ENCODE results near the gene PTTG1. TPM values are rescaled to one million over a fixed set of nuclear protein-coding genes. Genes with fewer than 3 reads are reported as not detected.

Gene PTTG1
- total and polyA plus RNA-seq, 9 of the 15 experiments (the other 6 are each of a cell fraction or from before 2014, with no cell fraction given) = 193 to 1,088 (median 349) TPM

DNA sequence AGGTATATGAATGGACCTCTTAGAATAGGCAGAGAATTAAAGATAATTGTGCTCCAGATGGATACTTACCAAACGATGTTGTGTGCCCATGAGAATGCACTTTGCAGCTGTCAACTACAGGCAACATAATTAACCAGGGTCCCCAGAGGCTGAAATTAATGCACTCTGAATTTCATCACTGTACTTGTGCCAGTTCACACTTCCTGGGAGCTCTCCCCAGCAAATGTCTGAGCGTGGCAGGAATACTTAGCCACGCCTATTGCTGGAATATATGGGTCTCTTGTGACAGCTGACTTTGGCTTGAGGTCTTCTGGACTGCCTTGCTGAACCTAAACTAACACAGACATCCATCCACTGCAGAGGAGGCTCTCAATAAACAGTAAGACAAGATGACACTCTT lies 39.3 kb upstream of the PTTG1 start (continued):
- TF ChIP-seq POLR3A (IDR thresholded peaks at IDR 0.05; ENCODE audit: borderline replicate concordance, extremely low read depth, insufficient read depth, insufficient read length) = no peak
- no peak for TF ChIP-seq NFE2 (IDR thresholded peaks at IDR 0.05; ENCODE audit: low read depth)
- TF ChIP-seq CREM (IDR thresholded peaks at IDR 0.05; ENCODE audit: low read depth) = no peak
- TF ChIP-seq, protein P1, sequence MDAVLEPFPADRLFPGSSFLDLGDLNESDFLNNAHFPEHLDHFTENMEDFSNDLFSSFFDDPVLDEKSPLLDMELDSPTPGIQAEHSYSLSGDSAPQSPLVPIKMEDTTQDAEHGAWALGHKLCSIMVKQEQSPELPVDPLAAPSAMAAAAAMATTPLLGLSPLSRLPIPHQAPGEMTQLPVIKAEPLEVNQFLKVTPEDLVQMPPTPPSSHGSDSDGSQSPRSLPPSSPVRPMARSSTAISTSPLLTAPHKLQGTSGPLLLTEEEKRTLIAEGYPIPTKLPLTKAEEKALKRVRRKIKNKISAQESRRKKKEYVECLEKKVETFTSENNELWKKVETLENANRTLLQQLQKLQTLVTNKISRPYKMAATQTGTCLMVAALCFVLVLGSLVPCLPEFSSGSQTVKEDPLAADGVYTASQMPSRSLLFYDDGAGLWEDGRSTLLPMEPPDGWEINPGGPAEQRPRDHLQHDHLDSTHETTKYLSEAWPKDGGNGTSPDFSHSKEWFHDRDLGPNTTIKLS (IDR thresholded peaks at IDR 0.05; ENCODE audit: borderline replicate concordance, low read depth) = no peak

DNA sequence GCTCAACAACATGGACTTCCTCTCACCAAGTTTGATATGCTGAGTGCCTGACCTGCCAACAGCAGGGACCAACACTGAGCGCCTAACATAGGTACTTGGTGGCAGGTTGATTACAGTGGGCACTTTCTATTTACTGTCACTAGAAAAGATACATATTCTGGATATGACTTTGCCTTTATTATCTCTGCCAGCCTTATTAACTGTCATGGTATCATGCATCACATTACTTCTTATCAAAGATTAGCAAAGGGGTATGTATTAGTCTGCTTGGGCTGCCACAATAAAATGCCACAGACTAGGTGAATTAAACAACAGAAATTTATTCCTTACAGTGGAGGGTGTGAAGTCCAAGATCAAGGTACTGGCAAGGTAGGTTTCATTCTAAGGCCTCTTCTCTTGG lies 37.0 kb upstream of the PTTG1 start:
- Histone ChIP-seq H3K27me3 (ENCODE audit: control insufficient read depth in 2 of 2, insufficient read depth in 2 of 2, low read length in 2 of 2) (no peaks in the 10 kb centered on the region; a peak in 1 of 5 replicates), H3K27ac (ENCODE audit: extremely low read depth, low read depth, low read length) (no peak overlapping the region), H3K36me3 (ENCODE audit: control insufficient read depth, insufficient read depth, low read length) (no peaks in the 10 kb centered on the region), H3K4me3 (no peak overlapping the region), H3K9me3 (replicated peaks; ENCODE audit: control insufficient read depth, insufficient read depth, low read depth, low read length) (no peaks in the 10 kb centered on the region; the same call in 1 of the 2 replicates), H3K4me2 (ENCODE audit: insufficient read depth, low read length) (no peak overlapping the region), H3K9ac (ENCODE audit: insufficient read depth in 1 of 2, low read depth in 2 of 2, low read length in 2 of 2) (no peak overlapping the region), H3K9me1 (ENCODE audit: control insufficient read depth, insufficient read depth, low read length) (no peaks in the 10 kb centered on the region), H3K4me1 (replicated peaks in 1 of 2; ENCODE audit: control insufficient read depth in 2 of 2, insufficient read depth in 2 of 2, low read length in 2 of 2) (no peaks in the 10 kb centered on the region), H2AFZ (ENCODE audit: low read depth, low read length) (no peak overlapping the region), H3K79me2 (ENCODE audit: control insufficient read depth, insufficient read depth, low read length) (no peaks in the 10 kb centered on the region), H4K20me1 (replicated peaks; ENCODE audit: control insufficient read depth, insufficient read depth, low read length) (no peaks in the 10 kb centered on the region)
- CTCF ChIA-PET (ENCODE audit: low intra/inter-chr PET ratio) = no interaction called here
- POLR2A ChIA-PET = no interaction called here
- intact Hi-C loops (cut with micrococcal nuclease) = no loop called here
- WGBS (ENCODE audit: insufficient coverage, low coverage, missing lambda C conversion rate) = 8% methylated on average over 1 of the region's 1 CpG
- in situ Hi-C loops (cut with MboI) = no loop called here
- TF ChIP-seq ESRRB (CRISPR knock-in tag; IDR thresholded peaks at IDR 0.05; ENCODE audit: borderline replicate concordance) = no peak
- no peak for DNase-seq (ENCODE audit: extremely low read depth in 1 of 4, low spot score in 3 of 4)
- no peak for ATAC-seq
- BruUV-seq (replicated peaks) = no TSS peak
- no peak for FAIRE-seq

All from K562 (cell line).